ENCODE results near the gene ENPEP. TPM values are rescaled to one million over a fixed set of nuclear protein-coding genes. Genes with fewer than 3 reads are reported as not detected.

The ENPEP gene
- total RNA-seq, 1 donor from 2014 or later: not detected

DNA sequence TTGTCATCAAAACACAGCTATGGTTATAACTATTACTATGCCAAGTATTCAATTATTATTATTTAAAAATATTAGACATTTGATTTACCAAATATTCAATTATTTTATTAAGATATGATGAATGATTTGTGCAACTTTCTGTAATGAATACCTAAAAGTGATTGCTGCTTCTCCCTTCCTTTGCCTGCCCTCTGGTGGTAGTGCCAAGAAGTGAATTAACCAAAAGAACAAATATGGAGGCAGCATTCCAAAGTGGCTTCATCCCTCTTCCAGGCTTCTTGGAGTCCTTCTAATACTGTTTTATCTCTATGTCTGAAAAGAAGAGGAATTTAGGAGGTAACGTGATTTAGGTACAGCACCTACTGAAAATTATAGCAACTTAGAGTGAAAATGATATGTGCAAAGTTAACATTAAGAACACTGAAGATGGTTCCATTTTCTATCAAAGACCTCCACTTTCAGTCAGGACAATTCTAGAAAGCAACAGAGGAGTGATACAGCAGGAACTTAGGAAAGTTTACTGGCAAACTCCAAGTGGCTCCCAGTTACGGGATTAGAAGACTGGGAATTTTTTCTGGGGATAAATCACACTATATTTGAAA lies 43.0 kb downstream of the ENPEP start:
- H3K9me3 Mint-ChIP-seq: no peaks in the 10 kb centered on the region
- H3K4me3 Mint-ChIP-seq: no peak overlapping the region
- DNase-seq: no peak
- H3K36me3 Mint-ChIP-seq (ENCODE audit: low read depth): no peaks in the 10 kb centered on the region
- H3K27ac Mint-ChIP-seq: no peak overlapping the region
- TF ChIP-seq CTCF (IDR thresholded peaks at IDR 0.05): no peak
- ATAC-seq (ENCODE audit: low read depth): no peak
- ChIA-PET POLR2A (no interaction called here), CTCF (interaction anchor here (0.9 to 14.3 kb wide), 8 partner anchors 10 to 522 kb away, joined by 4 to 232 read pairs (median 7); no protein-coding TSS in a partner anchor)
- H3K27me3 Mint-ChIP-seq: peaks cover 5% of the 10 kb centered on the region
- peaks cover 13% of the 10 kb centered on the region for H3K4me1 Mint-ChIP-seq
- intact Hi-C loops (cut with micrococcal nuclease): loop anchor here (5.0 to 10.0 kb wide), 4 partner anchors 174 to 1413 kb away; partner anchors contain the start of gene ELOVL6

GRCh38 chr4:110520886-110521285 lies 44.9 kb downstream of the ENPEP start:
- ATAC-seq (ENCODE audit: low read depth) (no peak), DNase-seq (no peak)
- peaks cover 6% of the 10 kb centered on the region for H3K27me3 Mint-ChIP-seq
- no peak for TF ChIP-seq CTCF (IDR thresholded peaks at IDR 0.05)
- intact Hi-C loops (cut with micrococcal nuclease): no loop called here
- H3K36me3 Mint-ChIP-seq (ENCODE audit: low read depth): no peaks in the 10 kb centered on the region
- POLR2A ChIA-PET: no interaction called here
- no peak overlapping the region for H3K4me3 Mint-ChIP-seq
- H3K4me1 Mint-ChIP-seq: peaks cover 4% of the 10 kb centered on the region
- H3K27ac Mint-ChIP-seq: no peak overlapping the region
- CTCF ChIA-PET: interaction anchor here (1.6 to 14.3 kb wide), 3 partner anchors 10 to 524 kb away, joined by 4 to 147 read pairs (median 6); no protein-coding TSS in a partner anchor
- no peaks in the 10 kb centered on the region for H3K9me3 Mint-ChIP-seq

DNA sequence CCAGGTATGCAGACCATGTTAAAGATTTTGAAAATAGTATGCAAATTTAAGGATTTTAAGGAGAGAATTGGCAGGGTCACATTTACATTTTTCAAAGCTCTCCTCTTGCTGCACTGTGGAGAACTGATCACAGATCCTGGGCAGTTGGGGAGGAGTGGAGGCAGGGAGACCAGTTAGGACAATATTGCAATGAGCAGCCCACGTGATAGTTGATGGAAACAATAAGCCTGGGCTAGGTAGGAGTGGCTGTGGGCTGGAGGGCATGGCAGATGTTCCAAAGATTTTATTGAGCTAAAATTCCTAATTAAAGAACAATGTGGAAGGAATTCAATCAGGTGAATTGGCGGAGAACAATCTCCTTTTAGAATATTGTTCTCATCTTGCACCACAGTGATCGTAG lies 50.6 kb downstream of the ENPEP start:
- CTCF ChIA-PET: no interaction called here
- DNase-seq: no peak

GRCh38 chr4:110527156-110527555 lies 51.2 kb downstream of the ENPEP start:
- Mint-ChIP-seq H3K27ac (no peak overlapping the region), H3K4me3 (no peak overlapping the region), H3K36me3 (ENCODE audit: low read depth) (no peaks in the 10 kb centered on the region), H3K4me1 (no peaks in the 10 kb centered on the region), H3K9me3 (no peaks in the 10 kb centered on the region), H3K27me3 (peaks cover 14% of the 10 kb centered on the region)
- TF ChIP-seq CTCF (IDR thresholded peaks at IDR 0.05): no peak
- ChIA-PET CTCF (interaction anchor here (4.0 kb wide), 1 partner anchor 9 kb away, joined by 16 read pairs; no protein-coding TSS in a partner anchor), POLR2A (no interaction called here)
- intact Hi-C loops (cut with micrococcal nuclease): no loop called here
- ATAC-seq (ENCODE audit: low read depth) (no peak), DNase-seq (no peak)

More for the DNA sequence above, 50.6 kb downstream of the ENPEP start:
- intact Hi-C loops (cut with micrococcal nuclease): no loop called here
- H3K27ac Mint-ChIP-seq: no peak overlapping the region
- H3K4me3 Mint-ChIP-seq: no peak overlapping the region
- H3K4me1 Mint-ChIP-seq: no peaks in the 10 kb centered on the region
- no peaks in the 10 kb centered on the region for H3K9me3 Mint-ChIP-seq
- no peak for TF ChIP-seq CTCF (IDR thresholded peaks at IDR 0.05)
- H3K36me3 Mint-ChIP-seq (ENCODE audit: low read depth): no peaks in the 10 kb centered on the region
- peaks cover 14% of the 10 kb centered on the region for H3K27me3 Mint-ChIP-seq
- POLR2A ChIA-PET: no interaction called here
- no peak for ATAC-seq (ENCODE audit: low read depth)

GRCh38 chr4:110532901-110533589 lies 57.1 kb downstream of the ENPEP start:
- no peak for TF ChIP-seq CTCF (IDR thresholded peaks at IDR 0.05)
- CTCF ChIA-PET: interaction anchor here (0.6 kb wide), 1 partner anchor 25 kb away, joined by 4 read pairs; no protein-coding TSS in a partner anchor

More at GRCh38 chr4:110532901-110533589, 57.1 kb downstream of the ENPEP start:
- peaks cover 12% of the 10 kb centered on the region for H3K27me3 Mint-ChIP-seq
- H3K36me3 Mint-ChIP-seq (ENCODE audit: low read depth): no peaks in the 10 kb centered on the region
- POLR2A ChIA-PET: no interaction called here
- no peak for DNase-seq
- no peak for ATAC-seq (ENCODE audit: low read depth)
- no peak overlapping the region for H3K4me3 Mint-ChIP-seq
- no peaks in the 10 kb centered on the region for H3K4me1 Mint-ChIP-seq
- H3K9me3 Mint-ChIP-seq: peaks cover 2% of the 10 kb centered on the region
- intact Hi-C loops (cut with micrococcal nuclease): no loop called here
- H3K27ac Mint-ChIP-seq: no peak overlapping the region
